ENCODE data around the gene HOXA13. TPM values are rescaled to one million over a fixed set of nuclear protein-coding genes. Genes with fewer than 3 reads are reported as not detected.

Gene HOXA13
- total RNA-seq, 5 donors from 2014 or later (not counting 1 experiment from before 2014, with no cell fraction given): not detected

DNA sequence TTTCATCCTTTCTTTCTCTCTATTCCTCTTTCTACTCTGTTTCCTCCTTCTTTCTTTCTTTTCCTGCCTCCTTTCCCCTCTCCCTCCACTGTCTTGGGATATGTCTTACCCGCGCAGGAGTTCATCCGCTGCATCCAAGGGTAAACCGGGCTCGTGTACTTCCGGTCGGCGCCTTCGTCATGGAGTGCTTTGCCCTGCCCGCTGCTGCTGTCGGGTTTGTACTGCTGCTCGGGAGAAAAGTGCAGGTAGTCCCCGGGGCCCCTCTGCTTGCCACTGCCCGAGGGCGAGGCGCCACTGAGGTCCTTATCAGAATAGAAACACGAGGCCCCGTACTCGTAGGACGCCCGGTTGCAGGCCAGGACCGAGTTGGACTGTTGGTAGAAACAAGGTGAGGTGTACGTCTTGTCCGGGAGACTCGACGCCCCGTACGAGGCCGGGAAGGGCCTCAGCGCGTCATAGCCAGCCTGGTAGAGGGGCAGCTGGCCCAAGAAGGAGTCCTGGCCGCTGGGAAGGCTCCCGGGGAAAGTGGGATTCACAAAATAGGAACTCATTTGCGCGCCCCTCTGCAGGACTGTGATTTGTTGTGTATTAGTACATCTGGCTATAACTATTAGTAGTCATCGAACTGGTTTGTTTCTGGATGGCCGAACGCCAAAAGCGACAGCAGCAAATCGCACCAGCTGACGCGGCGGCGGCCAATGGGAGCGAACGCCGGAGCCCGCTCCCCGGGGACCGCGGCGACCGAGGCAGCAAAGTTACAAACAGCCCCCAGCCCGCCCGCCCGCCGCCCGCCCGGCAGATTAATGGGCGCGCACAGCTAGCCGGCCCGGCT, 52.5 kb downstream of the HOXA13 start, which contains the start of gene HOXA6:
Gene HOXA6 (minus strand): TSS at position 576 of the 832 bp plus-strand sequence. CDS start 25 bp downstream, at position 551.
- Mint-ChIP-seq H3K27ac (no peak within 1 kb of the TSS), H3K4me3 (peak within 1 kb of the TSS in 2 of 3 donors; percentile 56 to 68), H3K4me1 (peaks cover 30 to 34% (median 34%) of the 10 kb centered on the region in 3 donors), H3K27me3 (peaks cover 60 to 83% of the 10 kb centered on the region in 2 donors), H3K9me3 (no peaks in the 10 kb centered on the region), H3K36me3 (no peaks in the 10 kb centered on the region)
- peaks cover 7 to 40% of the 10 kb centered on the region in 2 experiments for H3K4me1 ChIP-seq (ENCODE audit: control insufficient read depth in 1 of 2, extremely low read depth in 1 of 2, insufficient read depth in 2 of 2, low read length in 2 of 2)
- H3K9me3 ChIP-seq: no peaks in the 10 kb centered on the region
- ATAC-seq (replicated peaks in 1 of 4) (no peak), DNase-seq (no peak)
- H3K27ac ChIP-seq (ENCODE audit: low read length): no peak within 1 kb of the TSS
- ChIA-PET POLR2A (no interaction called here), CTCF (no interaction called here)
- H3K36me3 ChIP-seq (ENCODE audit: control insufficient read depth in 2 of 2, extremely low read depth in 1 of 2, insufficient read depth in 1 of 2, low read length in 1 of 2): no peaks in the 10 kb centered on the region
- WGBS (ENCODE audit: insufficient coverage): 32% methylated on average over 60 of the region's 63 CpGs
- H3K4me3 ChIP-seq (ENCODE audit: control insufficient read depth in 1 of 2, extremely low read depth in 1 of 2, low read length in 1 of 2): peak within 1 kb of the TSS in 1 of 2 donors; percentile 54
- peaks cover 0 to 83% of the 10 kb centered on the region in 2 experiments for H3K27me3 ChIP-seq (replicated peaks in 1 of 2; ENCODE audit: control insufficient read depth in 2 of 2, extremely low read depth in 1 of 2, insufficient read depth in 2 of 2, low read length in 1 of 2)

DNA sequence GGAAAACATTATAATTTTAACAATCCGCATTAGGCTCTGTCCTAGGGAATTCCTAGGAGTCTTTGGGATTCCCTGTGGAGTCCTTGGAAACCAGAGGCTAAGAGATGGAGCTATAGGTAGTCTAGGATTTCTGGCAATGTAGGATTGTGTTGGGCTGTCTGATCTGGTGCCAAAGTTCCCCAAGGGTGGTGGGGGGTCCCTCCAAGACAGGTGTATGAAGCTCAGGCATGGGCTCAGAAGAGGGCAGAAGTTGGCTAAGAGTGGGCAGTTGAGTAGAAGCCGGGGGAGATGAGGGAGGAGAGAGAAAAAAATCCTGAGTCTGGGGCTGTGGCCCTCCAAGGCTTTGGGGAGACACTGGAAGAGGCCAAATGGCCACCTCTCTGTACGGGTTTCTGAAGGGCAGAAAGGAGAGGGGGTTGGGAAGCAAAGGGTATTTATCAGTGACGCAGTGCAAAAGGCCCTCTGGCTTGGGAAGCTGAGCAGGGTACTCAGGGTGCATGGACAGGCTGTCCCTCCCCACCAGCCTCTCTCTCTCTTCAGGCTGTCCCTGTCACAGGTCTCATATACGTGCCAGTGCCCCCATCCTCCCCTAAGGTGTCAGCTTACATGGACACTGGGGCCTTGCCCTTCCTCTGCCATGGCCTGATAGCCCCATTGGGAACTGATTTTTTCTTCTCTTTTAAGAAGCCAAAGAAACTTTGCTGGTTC, 53.2 kb downstream of the HOXA13 start:
- H3K4me3 ChIP-seq (ENCODE audit: control insufficient read depth in 1 of 2, extremely low read depth in 1 of 2, low read length in 1 of 2): no peak overlapping the region
- H3K36me3 ChIP-seq (ENCODE audit: control insufficient read depth in 2 of 2, extremely low read depth in 1 of 2, insufficient read depth in 1 of 2, low read length in 1 of 2): no peaks in the 10 kb centered on the region
- POLR2A ChIA-PET: no interaction called here
- peaks cover 23 to 28% (median 26%) of the 10 kb centered on the region in 3 donors for H3K4me1 Mint-ChIP-seq
- H3K27me3 Mint-ChIP-seq: peaks cover 55 to 80% of the 10 kb centered on the region in 2 donors
- CTCF ChIA-PET: interaction anchor here in 1 of 2 donors (0.6 to 0.7 kb wide), 3 partner anchors 58 to 443 kb away, joined by 3 read pairs; no protein-coding TSS in a partner anchor
- ATAC-seq (replicated peaks in 1 of 4) (no peak), DNase-seq (no peak)
- H3K27ac ChIP-seq (ENCODE audit: low read length): no peak overlapping the region
- H3K4me1 ChIP-seq (ENCODE audit: control insufficient read depth in 1 of 2, extremely low read depth in 1 of 2, insufficient read depth in 2 of 2, low read length in 2 of 2): peaks cover 4 to 32% of the 10 kb centered on the region in 2 experiments
- 90% methylated on average over 3 of the region's 5 CpGs for WGBS (ENCODE audit: insufficient coverage)
- H3K27me3 ChIP-seq (replicated peaks in 1 of 2; ENCODE audit: control insufficient read depth in 2 of 2, extremely low read depth in 1 of 2, insufficient read depth in 2 of 2, low read length in 1 of 2): peaks cover 0 to 83% of the 10 kb centered on the region in 2 experiments
- no peaks in the 10 kb centered on the region for H3K36me3 Mint-ChIP-seq
- no peak overlapping the region for H3K27ac Mint-ChIP-seq
- H3K9me3 ChIP-seq: no peaks in the 10 kb centered on the region
- H3K9me3 Mint-ChIP-seq: no peaks in the 10 kb centered on the region
- no peak overlapping the region for H3K4me3 Mint-ChIP-seq

DNA sequence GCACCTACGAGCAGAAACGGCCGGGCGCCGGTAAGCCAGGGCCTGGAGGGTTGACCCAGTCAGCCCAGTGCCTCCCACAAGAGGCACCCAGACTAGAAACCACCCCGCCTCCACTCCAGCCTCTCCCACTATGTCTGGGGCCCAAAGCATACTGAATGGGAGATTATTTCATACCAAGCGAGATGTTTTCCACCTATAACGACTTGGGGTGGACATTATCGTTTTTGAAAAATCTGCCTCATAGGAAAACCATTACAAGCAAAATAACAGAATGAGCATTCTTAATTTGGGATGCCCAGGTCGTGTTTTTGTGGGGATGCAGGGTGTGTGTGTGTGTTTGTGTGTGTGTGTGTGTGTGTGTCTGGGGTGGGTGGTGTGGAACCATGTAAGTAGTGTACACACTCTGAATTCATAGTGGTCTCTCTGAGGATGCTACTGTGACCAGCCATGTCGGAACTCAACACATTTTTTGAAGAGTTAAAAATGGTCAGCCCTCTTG, 53.9 kb downstream of the HOXA13 start:
- H3K4me3 ChIP-seq (ENCODE audit: control insufficient read depth in 1 of 2, extremely low read depth in 1 of 2, low read length in 1 of 2): no peak overlapping the region
- Mint-ChIP-seq H3K27ac (no peak overlapping the region), H3K4me3 (no peak overlapping the region), H3K9me3 (no peaks in the 10 kb centered on the region), H3K27me3 (peaks cover 54 to 80% of the 10 kb centered on the region in 2 donors), H3K36me3 (no peaks in the 10 kb centered on the region), H3K4me1 (peaks cover 17 to 21% (median 20%) of the 10 kb centered on the region in 3 donors)
- POLR2A ChIA-PET: no interaction called here
- peaks cover 0 to 25% of the 10 kb centered on the region in 2 experiments for H3K4me1 ChIP-seq (ENCODE audit: control insufficient read depth in 1 of 2, extremely low read depth in 1 of 2, insufficient read depth in 2 of 2, low read length in 2 of 2)
- no peak overlapping the region for H3K27ac ChIP-seq (ENCODE audit: low read length)
- H3K27me3 ChIP-seq (replicated peaks in 1 of 2; ENCODE audit: control insufficient read depth in 2 of 2, extremely low read depth in 1 of 2, insufficient read depth in 2 of 2, low read length in 1 of 2): peaks cover 0 to 76% of the 10 kb centered on the region in 2 experiments
- WGBS (ENCODE audit: insufficient coverage): 86% methylated on average over 8 of the region's 11 CpGs
- ATAC-seq (replicated peaks in 1 of 4) (no peak), DNase-seq (no peak)
- CTCF ChIA-PET: interaction anchor here in 1 of 2 donors (0.6 to 0.7 kb wide), 2 partner anchors 59 to 79 kb away, joined by 3 read pairs; no protein-coding TSS in a partner anchor
- no peaks in the 10 kb centered on the region for H3K36me3 ChIP-seq (ENCODE audit: control insufficient read depth in 2 of 2, extremely low read depth in 1 of 2, insufficient read depth in 1 of 2, low read length in 1 of 2)
- H3K9me3 ChIP-seq: no peaks in the 10 kb centered on the region

- peaks cover 0 to 75% of the 10 kb centered on the region in 2 experiments for H3K27me3 ChIP-seq (replicated peaks in 1 of 2; ENCODE audit: control insufficient read depth in 2 of 2, extremely low read depth in 1 of 2, insufficient read depth in 2 of 2, low read length in 1 of 2)
- DNase-seq (no peak), ATAC-seq (replicated peaks in 1 of 4) (no peak)
- H3K27me3 Mint-ChIP-seq: peaks cover 49 to 78% of the 10 kb centered on the region in 2 donors
- no peak overlapping the region for H3K27ac Mint-ChIP-seq
- ChIA-PET CTCF (interaction anchor here in 1 of 2 donors (0.6 kb wide), 1 partner anchor 288 kb away, joined by 5 read pairs; no protein-coding TSS in a partner anchor), POLR2A (no interaction called here)
- H3K4me1 Mint-ChIP-seq: peaks cover 12 to 15% (median 13%) of the 10 kb centered on the region in 3 donors
- 91% methylated on average over 46 of the region's 47 CpGs for WGBS (ENCODE audit: insufficient coverage)
- H3K4me3 ChIP-seq (ENCODE audit: control insufficient read depth in 1 of 2, extremely low read depth in 1 of 2, low read length in 1 of 2): no peak overlapping the region
- no peaks in the 10 kb centered on the region for H3K9me3 Mint-ChIP-seq
- H3K4me3 Mint-ChIP-seq: no peak overlapping the region
- no peaks in the 10 kb centered on the region for H3K36me3 Mint-ChIP-seq
- H3K4me1 ChIP-seq (ENCODE audit: control insufficient read depth in 1 of 2, extremely low read depth in 1 of 2, insufficient read depth in 2 of 2, low read length in 2 of 2): peaks cover 0 to 19% of the 10 kb centered on the region in 2 experiments
- H3K27ac ChIP-seq (ENCODE audit: low read length): no peak overlapping the region
- H3K9me3 ChIP-seq: no peaks in the 10 kb centered on the region
- no peaks in the 10 kb centered on the region for H3K36me3 ChIP-seq (ENCODE audit: control insufficient read depth in 2 of 2, extremely low read depth in 1 of 2, insufficient read depth in 1 of 2, low read length in 1 of 2)
Observed at GRCh38 chr7:27145165-27145913, 54.6 kb downstream of the HOXA13 start.

DNA sequence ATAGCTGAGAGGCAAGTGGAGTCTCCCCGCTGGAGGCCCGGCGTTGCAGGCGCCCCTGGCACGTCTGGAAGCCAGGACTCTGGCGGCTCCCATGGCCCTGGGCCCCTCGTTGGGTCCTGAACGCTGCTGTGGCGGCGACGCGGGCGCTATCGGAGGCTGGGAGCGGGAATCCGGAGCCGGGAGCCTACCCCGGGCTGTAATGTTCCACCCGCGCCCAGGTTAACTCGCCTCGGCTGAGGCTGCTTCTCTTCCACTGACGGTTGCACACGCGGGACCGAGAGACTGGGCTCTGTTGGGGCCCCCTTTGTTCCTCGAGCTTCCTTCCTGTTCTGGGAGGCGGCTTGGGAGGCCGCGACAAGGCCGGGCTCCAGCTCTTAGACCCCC, 55.1 kb downstream of the HOXA13 start:
- H3K9me3 ChIP-seq: no peaks in the 10 kb centered on the region
- DNase-seq: no peak

More for the DNA sequence above, 55.1 kb downstream of the HOXA13 start:
- Histone ChIP-seq H3K36me3 (ENCODE audit: control insufficient read depth in 2 of 2, extremely low read depth in 1 of 2, insufficient read depth in 1 of 2, low read length in 1 of 2) (no peaks in the 10 kb centered on the region), H3K27ac (ENCODE audit: low read length) (no peak overlapping the region), H3K4me3 (ENCODE audit: control insufficient read depth in 1 of 2, extremely low read depth in 1 of 2, low read length in 1 of 2) (no peak overlapping the region), H3K4me1 (ENCODE audit: control insufficient read depth in 1 of 2, extremely low read depth in 1 of 2, insufficient read depth in 2 of 2, low read length in 2 of 2) (peaks cover 0 to 16% of the 10 kb centered on the region in 2 experiments), H3K27me3 (replicated peaks in 1 of 2; ENCODE audit: control insufficient read depth in 2 of 2, extremely low read depth in 1 of 2, insufficient read depth in 2 of 2, low read length in 1 of 2) (peaks cover 0 to 71% of the 10 kb centered on the region in 2 experiments)
- CTCF ChIA-PET: interaction anchor here in 1 of 2 donors (0.6 kb wide), 1 partner anchor 288 kb away, joined by 5 read pairs; no protein-coding TSS in a partner anchor
- no peak for ATAC-seq (replicated peaks in 1 of 4)
- Mint-ChIP-seq H3K4me3 (no peak overlapping the region), H3K27me3 (peaks cover 44 to 73% of the 10 kb centered on the region in 2 donors), H3K36me3 (no peaks in the 10 kb centered on the region), H3K27ac (no peak overlapping the region), H3K4me1 (peaks cover 8 to 13% (median 11%) of the 10 kb centered on the region in 3 donors), H3K9me3 (no peaks in the 10 kb centered on the region)
- 80% methylated on average over 26 of the region's 31 CpGs for WGBS (ENCODE audit: insufficient coverage)
- POLR2A ChIA-PET: no interaction called here
